ENCODE measurements around the gene RPS6KA2.
"Not testable (repeated sequence)": the region's sequence is repeated elsewhere in the genome, so short reads cannot be mapped to it uniquely, and the experiment has no call there.

Gene RPS6KA2

DNA sequence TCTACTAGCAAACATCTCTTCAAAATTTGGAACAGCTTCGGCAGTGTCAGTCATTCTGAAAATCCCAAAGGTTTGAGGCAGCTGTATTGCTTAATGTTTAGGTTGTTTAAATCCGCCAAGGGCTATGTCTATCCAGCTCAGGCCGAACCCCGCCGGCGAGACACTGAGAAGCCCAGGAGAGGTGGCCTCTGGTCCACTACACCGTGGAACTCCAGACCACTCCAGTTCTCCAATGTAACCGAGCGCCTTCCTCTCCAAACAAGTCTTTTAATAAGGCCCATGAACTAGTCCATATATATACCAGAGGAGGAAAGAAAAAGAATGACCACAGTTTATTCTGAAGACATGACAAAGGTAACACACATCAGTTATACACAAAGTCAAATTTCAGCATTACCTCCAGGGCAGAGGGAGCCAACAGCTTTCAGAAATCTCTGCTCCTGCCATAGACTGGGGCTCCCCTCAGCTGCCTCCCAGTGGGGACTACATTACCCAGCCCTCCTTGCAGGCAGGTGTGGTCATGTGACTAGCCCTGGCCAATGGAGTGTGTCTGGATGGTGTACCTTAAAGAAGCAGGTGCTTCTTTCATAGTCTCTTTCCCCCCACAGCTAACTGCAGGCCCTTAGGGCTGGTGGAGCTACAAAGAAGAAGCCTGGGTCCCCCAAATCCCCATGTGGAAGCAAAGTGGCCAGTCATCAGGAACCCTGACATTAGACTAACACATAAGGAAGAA lies 40.5 kb downstream of the RPS6KA2 start, which contains the start of gene RAMACL:
Gene RAMACL (minus strand): TSS at position 255 of the 733 bp plus-strand sequence. CDS start 201 bp downstream, at position 54.
- H3K4me3 ChIP-seq (ENCODE audit: low read depth in 1 of 2, low read length in 2 of 2): no peak within 1 kb of the TSS

DNA sequence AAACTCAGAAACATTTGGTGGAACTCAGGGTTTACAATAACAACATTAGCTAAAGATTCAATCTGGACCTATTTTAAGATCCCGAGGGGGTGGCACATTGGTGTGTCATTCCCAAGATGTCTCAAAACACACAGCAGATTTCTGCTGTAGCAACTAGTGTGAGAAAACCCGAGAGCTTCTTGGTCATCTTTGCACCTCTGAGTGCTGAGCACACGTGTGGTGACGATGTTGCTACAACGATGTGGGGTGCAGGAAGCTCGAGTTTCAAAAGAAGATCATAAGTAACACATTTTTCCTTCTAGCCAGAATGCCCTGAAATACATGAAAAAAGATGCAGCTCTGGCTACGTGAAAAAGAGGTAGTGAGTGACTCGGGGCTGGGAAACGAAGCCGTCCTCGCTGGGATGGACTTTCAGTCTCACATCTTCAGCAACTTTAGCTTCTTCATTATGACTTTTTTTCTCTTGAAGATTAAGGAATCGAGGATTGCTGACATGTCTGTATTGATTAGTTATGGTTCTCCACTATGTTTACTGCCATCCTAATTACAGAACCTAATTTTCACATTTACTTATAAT lies 42.1 kb downstream of the RPS6KA2 start:
- Histone ChIP-seq H3K27ac (ENCODE audit: low read depth, low read length) (no peak overlapping the region), H3K4me1 (ENCODE audit: control insufficient read depth in 1 of 2, insufficient read depth in 2 of 2, low read length in 2 of 2) (peaks cover 7 to 11% of the 10 kb centered on the region in 2 donors), H3K27me3 (ENCODE audit: control insufficient read depth in 1 of 2, insufficient read depth in 2 of 2, low read length in 2 of 2) (no peaks in the 10 kb centered on the region), H3K4me3 (ENCODE audit: low read depth in 1 of 2, low read length in 2 of 2) (no peak overlapping the region), H3K9ac (ENCODE audit: low read depth in 1 of 2, low read length in 2 of 2) (no peak overlapping the region), H3K36me3 (ENCODE audit: control insufficient read depth in 1 of 2, insufficient read depth in 2 of 2, low read length in 2 of 2) (no peaks in the 10 kb centered on the region), H3K9me3 (ENCODE audit: control insufficient read depth in 1 of 2, low read length in 2 of 2) (no peaks in the 10 kb centered on the region)

More for the DNA sequence above, 40.5 kb downstream of the RPS6KA2 start, which contains the start of gene RAMACL:
- Histone ChIP-seq H3K36me3 (ENCODE audit: control insufficient read depth in 1 of 2, insufficient read depth in 2 of 2, low read length in 2 of 2) (no peaks in the 10 kb centered on the region), H3K9ac (ENCODE audit: low read depth in 1 of 2, low read length in 2 of 2) (no peak within 1 kb of the TSS), H3K9me3 (ENCODE audit: control insufficient read depth in 1 of 2, low read length in 2 of 2) (no peaks in the 10 kb centered on the region), H3K4me1 (ENCODE audit: control insufficient read depth in 1 of 2, insufficient read depth in 2 of 2, low read length in 2 of 2) (peaks cover 7 to 12% of the 10 kb centered on the region in 2 donors), H3K27ac (ENCODE audit: low read depth, low read length) (no peak within 1 kb of the TSS), H3K27me3 (ENCODE audit: control insufficient read depth in 1 of 2, insufficient read depth in 2 of 2, low read length in 2 of 2) (no peaks in the 10 kb centered on the region)

DNA sequence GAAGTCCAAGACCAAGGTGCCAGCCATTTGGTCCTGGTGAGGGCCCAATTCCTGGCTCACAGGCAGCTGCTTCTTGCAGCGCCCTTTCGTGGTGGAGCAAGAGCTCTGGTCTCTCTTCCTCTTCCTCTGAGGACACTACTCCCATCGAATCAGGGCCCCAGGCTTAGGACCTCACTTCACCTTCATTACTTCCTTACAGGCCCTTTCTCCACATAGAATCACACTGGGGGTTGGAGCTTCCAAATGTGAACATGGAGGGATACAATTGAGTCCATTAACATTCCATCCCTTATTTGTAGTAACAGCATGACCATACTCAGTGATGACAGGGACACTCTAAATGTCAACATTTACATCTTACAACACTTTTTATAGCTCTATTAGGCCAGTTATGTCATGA lies 42.9 kb downstream of the RPS6KA2 start:
- Histone ChIP-seq H3K36me3 (ENCODE audit: control insufficient read depth in 1 of 2, insufficient read depth in 2 of 2, low read length in 2 of 2) (no peaks in the 10 kb centered on the region), H3K9me3 (ENCODE audit: control insufficient read depth in 1 of 2, low read length in 2 of 2) (no peaks in the 10 kb centered on the region), H3K4me1 (ENCODE audit: control insufficient read depth in 1 of 2, insufficient read depth in 2 of 2, low read length in 2 of 2) (peaks cover 7 to 8% of the 10 kb centered on the region in 2 donors), H3K27ac (ENCODE audit: low read depth, low read length) (no peak overlapping the region), H3K4me3 (ENCODE audit: low read depth in 1 of 2, low read length in 2 of 2) (no peak overlapping the region), H3K27me3 (ENCODE audit: control insufficient read depth in 1 of 2, insufficient read depth in 2 of 2, low read length in 2 of 2) (no peaks in the 10 kb centered on the region), H3K9ac (ENCODE audit: low read depth in 1 of 2, low read length in 2 of 2) (no peak overlapping the region)

DNA sequence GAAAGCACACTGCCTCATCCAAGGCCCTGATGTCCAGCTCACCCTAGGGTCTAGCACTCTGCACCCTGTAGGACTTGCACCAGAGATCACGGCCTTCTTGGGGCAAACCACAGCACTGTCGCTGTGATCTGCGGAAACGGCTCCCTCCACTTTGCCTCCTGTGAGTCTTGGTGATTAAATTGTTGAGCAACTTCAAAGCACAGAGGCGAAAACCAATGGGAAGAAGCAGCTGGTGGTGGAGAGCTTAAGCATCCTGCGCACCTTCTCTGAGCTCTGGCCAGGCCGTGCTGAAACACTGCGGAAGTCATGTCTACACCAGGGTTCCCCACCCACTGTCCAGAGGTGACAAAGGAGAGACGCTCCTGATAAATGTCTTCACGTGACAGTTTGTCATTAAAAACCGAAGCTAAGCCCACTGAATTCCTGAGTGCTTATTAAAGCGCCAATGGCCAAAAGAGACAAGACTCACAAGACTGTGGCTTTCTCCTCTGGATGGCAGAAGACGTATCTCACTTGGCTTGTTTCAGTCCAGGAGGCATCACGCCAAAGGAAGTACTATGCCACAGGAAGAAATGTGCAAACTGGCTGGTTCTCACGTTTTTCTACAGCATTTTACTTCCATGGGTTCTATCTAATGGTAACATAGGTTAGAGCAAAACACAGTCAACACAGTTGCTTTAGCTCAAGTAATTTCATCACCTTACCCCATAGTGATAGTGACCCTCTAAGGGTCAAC lies 43.7 kb downstream of the RPS6KA2 start:
- Histone ChIP-seq H3K9me3 (ENCODE audit: control insufficient read depth in 1 of 2, low read length in 2 of 2) (no peaks in the 10 kb centered on the region), H3K4me3 (ENCODE audit: low read depth in 1 of 2, low read length in 2 of 2) (no peak overlapping the region), H3K9ac (ENCODE audit: low read depth in 1 of 2, low read length in 2 of 2) (no peak overlapping the region), H3K27ac (ENCODE audit: low read depth, low read length) (no peak overlapping the region), H3K27me3 (ENCODE audit: control insufficient read depth in 1 of 2, insufficient read depth in 2 of 2, low read length in 2 of 2) (no peaks in the 10 kb centered on the region), H3K4me1 (ENCODE audit: control insufficient read depth in 1 of 2, insufficient read depth in 2 of 2, low read length in 2 of 2) (peaks cover under 1 to 1% of the 10 kb centered on the region in 2 donors), H3K36me3 (ENCODE audit: control insufficient read depth in 1 of 2, insufficient read depth in 2 of 2, low read length in 2 of 2) (no peaks in the 10 kb centered on the region)

DNA sequence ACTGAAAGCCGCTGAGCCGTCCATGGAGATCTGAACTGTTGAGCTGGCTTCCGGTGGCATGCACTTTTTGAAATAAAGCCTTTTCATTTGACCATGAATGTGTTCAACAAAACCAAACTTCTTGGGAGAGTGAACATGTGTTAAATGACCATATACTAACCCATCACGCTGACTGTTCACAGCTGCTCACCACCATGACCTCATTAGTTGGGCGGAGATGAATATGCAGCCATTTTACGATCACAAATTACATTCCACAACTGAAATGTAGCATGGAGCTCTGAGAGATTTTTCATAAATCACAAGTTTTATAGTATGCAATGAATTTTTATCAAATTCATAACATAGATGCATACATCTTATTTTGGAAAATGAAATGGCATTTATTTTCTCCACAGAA lies 44.8 kb downstream of the RPS6KA2 start:
- no peak overlapping the region for H3K4me3 ChIP-seq (ENCODE audit: low read depth in 1 of 2, low read length in 2 of 2)
- H3K9me3 ChIP-seq (ENCODE audit: control insufficient read depth in 1 of 2, low read length in 2 of 2): no peaks in the 10 kb centered on the region
- no peak overlapping the region for H3K9ac ChIP-seq (ENCODE audit: low read depth in 1 of 2, low read length in 2 of 2)
- no peaks in the 10 kb centered on the region for H3K36me3 ChIP-seq (ENCODE audit: control insufficient read depth in 1 of 2, insufficient read depth in 2 of 2, low read length in 2 of 2)
- H3K27me3 ChIP-seq (ENCODE audit: control insufficient read depth in 1 of 2, insufficient read depth in 2 of 2, low read length in 2 of 2): no peaks in the 10 kb centered on the region
- H3K27ac ChIP-seq (ENCODE audit: low read depth, low read length): no peak overlapping the region
- H3K4me1 ChIP-seq (ENCODE audit: control insufficient read depth in 1 of 2, insufficient read depth in 2 of 2, low read length in 2 of 2): no peaks in the 10 kb centered on the region

DNA sequence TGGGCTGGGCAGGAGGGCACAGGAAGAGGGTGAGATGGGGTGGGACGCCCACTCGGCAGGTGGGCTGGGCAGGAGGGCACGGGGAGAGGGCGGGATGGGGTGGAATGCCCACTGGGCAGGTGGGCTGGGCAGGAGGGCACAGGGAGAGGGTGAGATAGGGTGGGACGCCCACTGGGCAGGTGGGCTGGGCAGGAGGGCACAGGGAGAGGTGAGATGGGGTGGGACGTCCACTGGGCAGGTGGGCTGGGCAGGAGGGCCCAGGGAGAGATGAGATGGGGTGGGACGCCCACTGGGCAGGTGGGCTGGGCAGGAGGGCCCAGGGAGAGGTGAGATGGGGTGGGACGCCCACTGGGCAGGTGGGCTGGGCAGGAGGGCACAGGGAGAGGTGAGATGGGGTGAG lies 45.2 kb downstream of the RPS6KA2 start:
- H3K4me1 ChIP-seq (ENCODE audit: control insufficient read depth in 1 of 2, insufficient read depth in 2 of 2, low read length in 2 of 2); H3K27ac ChIP-seq (ENCODE audit: low read depth, low read length); H3K36me3 ChIP-seq (ENCODE audit: control insufficient read depth in 1 of 2, insufficient read depth in 2 of 2, low read length in 2 of 2); H3K9ac ChIP-seq (ENCODE audit: low read depth in 1 of 2, low read length in 2 of 2); H3K9me3 ChIP-seq (ENCODE audit: control insufficient read depth in 1 of 2, low read length in 2 of 2); H3K27me3 ChIP-seq (ENCODE audit: control insufficient read depth in 1 of 2, insufficient read depth in 2 of 2, low read length in 2 of 2); H3K4me3 ChIP-seq (ENCODE audit: low read depth in 1 of 2, low read length in 2 of 2): not testable (repeated sequence)

DNA sequence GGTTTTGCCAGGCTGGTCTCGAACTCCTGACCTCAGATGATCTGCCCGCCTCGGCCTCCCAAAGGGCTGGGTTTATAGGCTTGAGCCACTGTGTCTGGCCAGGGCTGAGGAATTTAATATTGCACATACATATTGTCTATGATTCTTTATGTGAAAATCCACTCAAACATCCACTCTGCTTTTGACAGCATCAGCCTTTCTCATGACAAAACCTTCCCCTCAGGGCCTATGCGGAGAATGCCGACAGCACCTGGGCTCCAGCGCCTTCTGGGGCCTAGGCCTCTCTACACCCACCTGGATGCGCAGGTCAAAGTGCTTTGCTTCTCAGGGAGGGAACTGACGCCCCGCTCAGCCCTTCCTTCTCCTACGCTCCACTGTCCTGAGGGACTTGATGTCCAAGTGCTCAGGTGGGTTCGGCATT lies 46.0 kb downstream of the RPS6KA2 start:
- H3K4me3 ChIP-seq (ENCODE audit: low read depth in 1 of 2, low read length in 2 of 2): no peak overlapping the region
- H3K9ac ChIP-seq (ENCODE audit: low read depth in 1 of 2, low read length in 2 of 2): no peak overlapping the region
- no peaks in the 10 kb centered on the region for H3K27me3 ChIP-seq (ENCODE audit: control insufficient read depth in 1 of 2, insufficient read depth in 2 of 2, low read length in 2 of 2)
- no peaks in the 10 kb centered on the region for H3K4me1 ChIP-seq (ENCODE audit: control insufficient read depth in 1 of 2, insufficient read depth in 2 of 2, low read length in 2 of 2)
- no peaks in the 10 kb centered on the region for H3K36me3 ChIP-seq (ENCODE audit: control insufficient read depth in 1 of 2, insufficient read depth in 2 of 2, low read length in 2 of 2)
- no peaks in the 10 kb centered on the region for H3K9me3 ChIP-seq (ENCODE audit: control insufficient read depth in 1 of 2, low read length in 2 of 2)
- H3K27ac ChIP-seq (ENCODE audit: low read depth, low read length): no peak overlapping the region

DNA sequence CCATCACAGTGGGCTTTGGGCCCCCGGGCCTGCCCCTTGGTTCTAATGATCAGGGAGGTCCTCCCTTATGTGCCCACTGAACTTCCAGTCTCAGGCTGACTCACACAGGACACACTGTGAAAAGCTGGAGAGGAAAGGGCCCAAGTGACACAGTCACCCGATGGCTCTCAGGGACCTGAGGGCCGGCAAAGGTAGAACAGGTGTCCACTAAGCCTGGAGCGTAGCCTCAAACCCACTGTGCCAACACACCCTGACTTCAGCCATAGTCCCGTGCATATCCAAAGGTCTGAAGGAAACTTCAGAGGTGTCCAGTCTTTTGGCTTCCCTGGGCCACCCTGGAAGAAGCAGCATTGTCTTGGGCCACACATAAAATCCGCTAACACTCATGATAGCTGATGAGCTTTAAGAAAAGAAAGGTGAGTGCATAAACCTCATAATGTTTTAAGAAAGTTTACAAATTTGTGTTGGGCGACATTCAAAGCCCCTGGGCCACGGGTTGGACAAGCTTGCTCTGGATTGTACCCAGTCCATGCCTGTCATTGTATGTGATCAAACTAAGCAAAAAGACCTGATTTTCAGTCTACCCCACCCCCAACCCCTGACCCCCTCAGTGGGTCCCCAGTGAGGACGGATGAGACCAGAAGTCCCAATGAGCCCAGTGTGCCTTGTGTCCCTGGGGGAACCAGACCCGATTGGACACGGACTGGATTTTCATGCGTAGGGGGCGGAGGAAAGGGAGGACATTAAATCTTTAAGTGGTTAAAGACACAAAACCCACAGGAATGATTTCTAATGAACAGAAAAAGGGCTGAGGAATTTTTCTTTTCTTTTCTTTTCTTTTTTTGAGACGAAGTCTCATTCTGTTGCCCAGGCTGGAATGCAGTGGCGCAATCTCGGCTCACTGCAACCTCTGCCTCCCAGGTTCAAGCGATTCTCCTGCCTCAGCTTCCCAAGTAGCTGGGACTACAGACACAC lies 46.7 kb downstream of the RPS6KA2 start:
- no peak overlapping the region for H3K9ac ChIP-seq (ENCODE audit: low read depth in 1 of 2, low read length in 2 of 2)
- no peaks in the 10 kb centered on the region for H3K4me1 ChIP-seq (ENCODE audit: control insufficient read depth in 1 of 2, insufficient read depth in 2 of 2, low read length in 2 of 2)
- no peaks in the 10 kb centered on the region for H3K9me3 ChIP-seq (ENCODE audit: control insufficient read depth in 1 of 2, low read length in 2 of 2)
- H3K4me3 ChIP-seq (ENCODE audit: low read depth in 1 of 2, low read length in 2 of 2): no peak overlapping the region
- H3K27ac ChIP-seq (ENCODE audit: low read depth, low read length): no peak overlapping the region
- no peaks in the 10 kb centered on the region for H3K36me3 ChIP-seq (ENCODE audit: control insufficient read depth in 1 of 2, insufficient read depth in 2 of 2, low read length in 2 of 2)
- H3K27me3 ChIP-seq (ENCODE audit: control insufficient read depth in 1 of 2, insufficient read depth in 2 of 2, low read length in 2 of 2): no peaks in the 10 kb centered on the region

DNA sequence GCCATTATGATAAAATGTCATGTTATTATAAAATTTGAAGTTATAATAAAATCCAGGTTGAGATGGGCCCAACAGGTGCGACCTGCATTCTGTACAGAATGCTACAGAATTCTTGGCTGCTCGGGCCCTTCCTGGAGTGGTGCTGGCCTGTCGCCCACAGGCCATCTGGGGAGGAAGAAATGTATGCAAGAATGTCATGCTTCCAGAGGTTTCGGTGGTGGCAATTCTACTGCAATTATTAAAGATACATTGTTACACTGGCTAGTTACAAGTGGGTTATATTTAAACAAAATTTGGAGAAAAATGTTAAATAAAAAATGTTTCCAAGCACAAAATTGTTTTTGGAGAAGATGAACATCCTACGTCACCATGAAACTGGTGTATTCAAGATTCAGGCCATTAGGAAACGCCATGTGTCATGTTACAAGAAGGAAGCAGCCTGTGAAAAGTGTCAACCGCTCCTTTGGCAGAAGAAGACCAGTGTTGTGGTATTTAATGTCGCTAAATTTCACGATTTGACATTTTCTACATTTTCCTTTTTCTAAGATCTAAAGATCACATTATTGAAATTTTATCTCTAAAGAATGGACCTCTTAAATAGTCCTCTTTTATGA lies 47.7 kb downstream of the RPS6KA2 start:
- H3K4me3 ChIP-seq (ENCODE audit: low read depth in 1 of 2, low read length in 2 of 2): no peak overlapping the region
- H3K9ac ChIP-seq (ENCODE audit: low read depth in 1 of 2, low read length in 2 of 2): no peak overlapping the region
- H3K27ac ChIP-seq (ENCODE audit: low read depth, low read length): no peak overlapping the region
- H3K27me3 ChIP-seq (ENCODE audit: control insufficient read depth in 1 of 2, insufficient read depth in 2 of 2, low read length in 2 of 2): no peaks in the 10 kb centered on the region
- H3K4me1 ChIP-seq (ENCODE audit: control insufficient read depth in 1 of 2, insufficient read depth in 2 of 2, low read length in 2 of 2): no peaks in the 10 kb centered on the region
- H3K9me3 ChIP-seq (ENCODE audit: control insufficient read depth in 1 of 2, low read length in 2 of 2): no peaks in the 10 kb centered on the region
- no peaks in the 10 kb centered on the region for H3K36me3 ChIP-seq (ENCODE audit: control insufficient read depth in 1 of 2, insufficient read depth in 2 of 2, low read length in 2 of 2)
